GM19455 (cell line): ENCODE results near the gene EP400.
"Not testable (repeated sequence)": the region's sequence is repeated elsewhere in the genome, so short reads cannot be mapped to it uniquely, and the experiment has no call there.

ENCODE experiments used
- ATAC-seq: cut with Tn5 transposase; IDR thresholded peaks from one replicate; pipeline ENCODE4 v1.9.1; 2021; ENCODE audit not compliant: unreplicated experiment

EP400 gene

DNA sequence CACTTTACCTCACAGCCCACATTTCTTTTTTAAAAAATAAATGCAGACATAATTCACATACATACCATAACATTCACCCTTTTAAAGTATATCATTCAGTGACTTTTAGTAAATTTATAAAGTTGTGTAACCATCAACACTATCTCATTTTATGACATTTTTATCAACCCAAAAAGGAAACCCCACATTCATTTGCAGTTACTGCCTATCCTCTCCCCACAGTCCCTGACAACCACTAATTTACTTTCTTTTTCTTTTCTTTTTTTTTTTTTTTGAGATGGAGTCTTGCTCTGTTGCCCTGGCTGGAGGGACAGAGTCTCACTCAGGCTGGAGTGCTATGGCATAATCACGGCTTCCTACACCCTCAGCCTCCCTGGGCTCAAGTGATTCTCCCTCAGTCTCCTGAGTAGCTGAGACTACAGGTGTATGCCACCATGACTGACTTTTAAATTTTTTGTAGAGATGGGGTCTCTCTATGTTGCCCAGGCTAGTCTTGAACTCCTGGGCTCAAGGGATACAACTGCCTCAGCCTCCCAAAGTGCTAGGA is 1.5 kb upstream of the EP400 start:
- ATAC-seq, result no peak

DNA sequence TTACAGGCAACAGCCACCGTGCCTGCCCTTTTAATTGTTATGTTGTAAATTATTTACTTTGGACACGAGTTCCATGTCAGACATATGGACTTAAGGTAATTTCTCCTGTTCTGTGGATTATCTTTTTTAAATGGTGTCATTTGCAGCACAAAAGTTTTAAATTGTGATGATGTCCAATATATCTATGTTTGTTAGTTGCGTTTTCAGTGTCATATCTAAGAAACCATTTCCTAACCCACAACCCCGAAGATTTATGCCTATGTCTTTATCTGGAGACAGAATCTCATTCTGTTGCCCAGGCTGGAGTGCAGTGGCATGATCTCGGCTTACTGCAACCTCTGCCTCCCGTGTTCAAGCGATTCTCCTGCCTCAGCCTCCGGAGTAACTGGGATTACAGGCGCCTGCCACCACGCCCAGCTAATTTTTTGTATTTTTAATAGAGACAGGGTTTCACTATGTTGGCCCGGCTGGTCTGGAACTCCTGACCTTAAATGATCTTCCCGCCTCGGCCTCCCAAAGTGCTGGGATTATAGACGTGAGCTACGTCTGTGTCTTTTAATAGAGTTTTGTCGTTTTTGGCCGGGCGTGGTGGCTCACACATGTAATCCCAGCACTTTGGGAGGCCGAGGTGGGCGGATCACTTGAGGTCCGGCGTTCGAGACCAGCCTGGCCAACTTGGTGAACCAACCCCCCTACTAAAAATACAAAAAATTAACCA is 870 bp upstream of the EP400 start:
- ATAC-seq, result not testable (repeated sequence)

DNA sequence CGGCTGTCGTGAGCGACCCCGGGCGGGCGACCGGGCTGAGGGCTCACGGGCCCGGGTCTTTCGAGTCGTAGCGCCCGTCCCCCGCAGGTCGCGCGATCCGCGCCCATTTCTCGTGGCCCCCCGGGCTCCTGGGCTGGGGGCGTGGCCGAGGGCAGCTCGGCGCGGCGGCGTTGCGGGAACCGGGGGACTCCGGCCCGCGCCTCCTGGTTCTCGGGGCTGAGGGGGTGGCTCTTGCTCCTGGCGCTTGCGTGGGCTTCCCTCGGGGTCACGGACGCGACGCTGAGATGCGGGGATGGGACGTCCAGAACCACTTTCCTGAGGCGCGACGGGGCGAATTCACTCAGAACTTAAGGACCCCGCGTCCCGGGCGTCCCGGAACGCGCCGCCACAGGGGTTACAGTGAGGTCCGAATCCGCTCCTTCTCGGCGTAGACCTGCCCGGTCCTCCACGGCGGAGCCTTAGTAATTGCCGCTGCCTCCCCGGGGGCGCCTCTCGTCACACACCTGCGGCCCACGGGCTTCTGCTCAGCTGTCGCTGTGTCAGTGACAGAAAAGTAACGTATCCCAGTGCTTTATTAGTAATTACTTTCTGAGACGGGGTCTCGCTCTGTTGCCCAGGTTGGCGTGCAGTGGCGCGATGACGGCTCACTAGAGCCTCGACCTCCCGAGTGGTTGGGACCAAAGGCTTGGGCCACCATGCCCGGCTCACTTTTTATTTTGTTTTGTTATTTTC is 606 bp downstream of the EP400 start:
- peak; percentile 40 for ATAC-seq

DNA sequence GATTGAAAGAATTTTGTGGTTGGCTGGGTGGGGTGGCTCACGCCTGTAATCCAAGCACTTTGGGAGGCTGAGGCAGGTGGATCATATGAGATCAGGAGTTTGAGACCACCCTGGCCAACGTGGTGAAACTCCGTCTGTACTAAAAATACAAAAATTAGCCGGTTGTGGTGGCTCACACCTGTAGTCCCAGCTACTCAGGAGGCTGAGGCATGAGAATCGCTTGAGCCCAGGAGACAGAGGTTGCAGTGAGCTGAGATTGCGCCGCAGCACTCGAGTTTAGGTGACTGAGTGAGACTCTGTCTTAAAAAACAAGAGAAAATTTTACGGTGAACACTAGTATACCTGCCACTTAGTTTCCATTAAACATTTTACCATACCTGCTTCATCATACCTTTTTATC is 4.1 kb downstream of the EP400 start:
- ATAC-seq, result not testable (repeated sequence)

DNA sequence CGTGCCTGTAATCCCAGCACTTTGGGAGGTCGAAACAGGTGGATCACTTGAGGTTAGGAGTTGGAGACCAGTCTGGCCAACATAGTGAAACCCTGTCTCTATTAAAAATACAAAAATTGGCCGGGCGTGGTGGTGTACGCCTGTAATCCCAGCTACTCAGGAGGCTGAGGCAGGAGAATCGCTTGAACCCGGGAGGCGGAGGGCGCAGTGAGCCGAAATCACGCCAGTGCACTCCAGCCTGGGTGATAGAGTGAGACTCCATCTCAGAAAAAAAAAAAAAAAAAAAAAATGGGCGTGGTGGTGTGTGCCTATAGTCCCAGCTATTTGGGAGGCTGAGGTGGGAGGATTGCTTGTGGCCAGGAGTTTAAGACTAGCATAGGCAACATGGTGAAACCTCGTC is 4.7 kb downstream of the EP400 start:
- ATAC-seq, result not testable (repeated sequence)

DNA sequence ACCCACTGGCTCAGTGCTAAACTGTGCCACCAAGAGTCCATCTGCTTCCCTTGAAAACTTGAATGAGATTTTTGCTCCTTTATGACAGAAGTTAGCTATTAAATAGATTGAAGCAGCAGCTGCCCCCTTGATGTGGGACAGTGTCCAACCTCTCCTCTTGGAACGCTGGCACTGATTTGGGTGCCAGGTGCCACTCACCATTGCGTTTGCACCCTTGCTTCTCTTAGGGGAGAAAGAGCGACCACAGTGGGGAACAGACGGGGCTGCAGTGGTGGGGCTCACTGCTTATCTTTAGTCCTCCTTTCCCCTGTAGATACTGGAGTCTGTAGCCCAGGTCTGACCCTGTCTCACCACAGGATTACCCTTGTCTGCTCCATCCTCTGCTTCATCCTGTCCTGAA is 9.4 kb downstream of the EP400 start:
- no peak for ATAC-seq

DNA sequence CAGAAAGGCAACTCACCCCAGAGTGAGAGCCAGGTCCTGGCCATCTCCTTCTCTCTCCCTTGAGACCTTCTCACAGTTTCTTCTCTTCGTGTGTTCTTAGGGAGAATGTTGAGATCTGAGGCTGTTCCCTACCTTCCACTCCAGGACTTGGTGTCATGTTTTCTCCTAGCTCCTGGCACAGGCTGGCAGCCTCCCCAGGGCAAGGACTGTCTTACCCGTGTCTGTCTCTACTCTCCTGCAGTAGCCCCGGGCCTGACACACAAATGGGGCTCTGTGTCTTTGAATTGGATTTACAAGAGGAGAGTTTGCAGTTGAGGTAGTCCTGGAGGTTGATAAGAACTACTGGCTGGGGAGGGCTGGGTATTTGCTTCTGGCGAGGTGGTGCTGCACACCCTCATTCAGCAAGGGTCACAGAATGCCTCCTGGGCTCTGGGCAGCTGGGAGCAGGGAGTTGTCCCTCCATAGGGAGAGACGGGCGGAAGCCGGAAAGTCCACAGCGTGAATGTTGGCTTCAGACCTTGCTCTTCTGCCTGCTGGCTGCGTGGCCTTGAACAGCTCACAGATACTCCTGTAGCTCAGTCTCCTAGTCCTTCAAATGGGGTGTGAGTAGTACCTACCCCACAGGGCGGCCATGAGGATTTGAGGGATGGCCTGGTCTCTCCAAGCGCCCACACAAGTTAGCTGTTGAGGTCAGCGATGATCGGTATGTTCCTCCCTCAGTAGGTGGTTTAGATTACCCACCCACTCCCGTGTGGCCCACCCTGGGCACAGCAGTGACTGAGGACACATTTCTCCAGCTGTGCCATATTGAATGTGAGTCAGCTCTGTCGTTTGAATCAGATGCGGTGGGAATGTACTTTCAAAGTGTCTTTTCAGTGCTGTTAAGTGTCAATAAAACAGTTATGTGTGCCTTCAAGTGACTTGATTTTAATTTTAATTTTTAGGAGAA is 10.2 kb downstream of the EP400 start:
- no peak for ATAC-seq

DNA sequence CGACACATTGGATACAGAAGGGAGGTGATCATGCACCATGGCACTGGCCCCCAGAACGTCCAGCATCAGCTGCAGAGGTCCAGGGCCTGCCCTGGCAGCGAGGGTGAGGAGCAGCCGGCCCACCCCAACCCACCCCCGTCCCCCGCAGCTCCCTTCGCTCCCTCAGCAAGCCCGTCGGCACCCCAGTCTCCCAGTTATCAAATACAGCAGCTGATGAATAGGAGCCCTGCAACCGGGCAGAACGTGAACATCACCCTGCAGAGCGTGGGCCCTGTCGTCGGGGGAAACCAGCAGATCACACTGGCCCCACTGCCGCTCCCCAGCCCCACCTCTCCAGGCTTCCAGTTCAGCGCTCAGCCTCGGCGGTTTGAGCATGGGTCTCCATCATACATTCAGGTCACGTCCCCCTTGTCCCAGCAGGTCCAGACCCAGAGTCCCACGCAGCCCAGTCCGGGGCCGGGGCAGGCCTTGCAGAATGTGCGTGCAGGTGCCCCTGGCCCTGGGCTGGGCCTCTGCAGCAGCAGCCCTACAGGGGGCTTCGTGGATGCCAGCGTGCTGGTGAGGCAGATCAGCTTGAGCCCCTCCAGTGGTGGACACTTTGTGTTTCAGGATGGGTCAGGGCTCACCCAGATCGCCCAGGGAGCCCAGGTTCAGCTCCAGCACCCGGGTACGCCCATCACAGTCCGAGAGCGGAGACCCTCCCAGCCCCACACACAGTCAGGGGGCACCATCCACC is 11.0 kb downstream of the EP400 start:
- not testable (repeated sequence) for ATAC-seq

GRCh38 chr12:131961328-131961727 is 11.6 kb downstream of the EP400 start:
- not testable (repeated sequence) for ATAC-seq

DNA sequence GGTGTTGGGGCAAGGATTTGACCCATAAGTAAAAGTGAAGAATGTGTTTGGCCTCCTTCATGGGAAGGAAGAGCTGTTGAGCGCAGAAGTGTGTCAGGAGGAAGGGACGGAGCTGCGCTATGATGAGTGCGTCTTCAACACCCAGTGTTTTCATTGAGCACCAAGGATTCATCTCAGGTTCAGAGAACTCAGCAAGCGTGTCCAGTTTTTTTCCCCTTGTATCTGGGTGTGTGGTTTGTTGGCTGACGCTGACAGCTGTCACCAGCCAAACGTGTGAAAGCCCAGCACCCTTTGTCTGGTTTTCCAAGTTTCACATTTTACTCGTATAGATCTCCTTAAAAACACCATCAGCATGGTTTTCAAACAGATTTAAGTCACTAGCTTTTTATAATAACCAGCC is 12.3 kb downstream of the EP400 start:
- ATAC-seq, result no peak

GRCh38 chr12:131963381-131963780 is 13.6 kb downstream of the EP400 start:
- ATAC-seq, result no peak

DNA sequence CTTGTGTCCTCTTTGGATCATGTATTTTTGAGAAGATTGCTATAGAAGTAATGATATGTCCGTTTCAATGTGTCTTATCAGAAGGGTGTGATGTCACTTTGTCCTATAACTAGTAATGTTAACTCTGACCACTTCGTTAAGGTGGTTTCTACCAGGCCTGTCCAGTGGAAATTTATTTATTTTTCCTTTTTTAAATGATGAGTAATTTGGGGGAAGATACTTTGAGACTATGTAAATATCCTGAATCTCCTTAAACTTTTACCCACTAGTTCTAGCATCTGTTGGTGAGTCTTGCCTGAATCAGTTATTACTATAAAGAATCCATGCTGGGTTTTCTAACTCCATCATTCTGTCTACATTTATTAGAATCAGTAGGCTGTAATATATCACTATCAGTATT is 15.3 kb downstream of the EP400 start:
- no peak for ATAC-seq

DNA sequence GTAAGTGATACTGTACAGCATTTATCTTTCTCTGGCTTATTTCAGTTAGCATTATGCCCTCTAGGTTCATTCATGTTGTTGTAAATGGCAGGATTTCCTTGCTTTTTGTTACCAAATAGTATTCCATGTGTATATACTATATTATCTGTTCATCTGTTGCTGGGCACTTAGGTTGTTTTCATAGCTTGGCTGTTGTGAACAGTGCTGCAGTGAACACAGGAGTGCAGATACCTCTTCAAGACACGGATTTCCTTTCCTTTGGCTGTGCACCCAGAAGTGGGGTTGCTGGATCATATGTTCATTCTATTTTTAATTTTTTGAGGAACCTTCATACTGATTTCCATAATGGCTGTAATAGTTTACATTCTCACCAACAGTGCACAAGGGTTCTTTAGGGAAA is 21.5 kb downstream of the EP400 start:
- ATAC-seq, result no peak

- ATAC-seq, result no peak
These were observed 25.5 kb downstream of the EP400 start for GRCh38 chr12:131975228-131975627.

GRCh38 chr12:131979606-131980005 is 29.9 kb downstream of the EP400 start:
- no peak for ATAC-seq

DNA sequence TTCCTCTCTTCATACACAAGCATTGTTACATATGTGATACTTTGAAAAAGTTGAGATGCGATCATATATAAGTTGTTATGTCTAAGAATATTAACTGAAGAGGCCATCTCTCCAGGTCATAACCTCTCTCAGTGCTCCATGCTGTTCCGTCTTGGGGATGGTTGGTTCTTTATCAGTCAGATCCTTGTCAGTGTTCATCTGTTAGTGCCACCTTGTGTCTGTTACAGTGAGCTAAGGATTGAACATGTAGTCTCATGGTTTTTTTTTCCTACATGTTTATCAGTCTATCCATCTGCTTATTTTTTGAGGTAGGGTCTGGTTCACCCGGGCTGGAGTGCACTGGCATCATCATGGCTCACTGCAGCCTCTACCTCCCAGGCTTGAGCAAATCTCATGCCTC is 30.5 kb downstream of the EP400 start:
- ATAC-seq, result no peak

GRCh38 chr12:131981388-131981787 is 31.6 kb downstream of the EP400 start:
- no peak for ATAC-seq

DNA sequence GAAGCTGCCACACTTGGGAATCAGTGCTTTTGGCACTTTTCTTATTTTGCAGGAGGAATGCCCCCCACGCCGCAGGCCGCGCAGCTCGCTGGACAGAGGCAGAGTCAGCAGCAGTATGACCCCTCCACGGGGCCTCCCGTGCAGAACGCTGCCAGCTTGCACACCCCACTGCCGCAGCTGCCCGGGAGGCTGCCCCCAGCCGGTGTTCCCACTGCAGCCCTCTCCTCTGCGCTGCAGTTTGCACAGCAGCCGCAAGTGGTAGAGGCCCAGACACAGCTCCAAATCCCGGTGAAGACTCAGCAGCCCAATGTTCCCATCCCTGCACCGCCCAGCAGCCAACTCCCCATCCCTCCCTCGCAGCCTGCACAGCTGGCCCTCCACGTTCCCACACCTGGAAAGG is 32.3 kb downstream of the EP400 start:
- ATAC-seq, result no peak

- no peak for ATAC-seq
These were observed 33.3 kb downstream of the EP400 start for GRCh38 chr12:131983026-131983425.

- ATAC-seq, result no peak
These were observed 33.8 kb downstream of the EP400 start for GRCh38 chr12:131983554-131983953.

GRCh38 chr12:131984334-131984733 is 34.6 kb downstream of the EP400 start:
- no peak for ATAC-seq
